K562 (cell line): ENCODE measurements around the gene WWTR1. TPM values are rescaled to one million over a fixed set of nuclear protein-coding genes. Genes with fewer than 3 reads are reported as not detected.

Experiments used
- SRF ChIP-seq, 2 experiments: fragments of 250-450, 450-650 bp in 1 of 2; sonication (Bioruptor Pico) in 1 of 2; sonication (generic) in 1 of 2; formaldehyde crosslinking; IDR thresholded peaks; 2 replicates each; pipeline versions ENCODE4 v1.5.0 to v1.5.1; 2020 to 2022; ENCODE audit warnings: mild to moderate bottlenecking in 1 of 2, missing genetic modification reagents in 1 of 2
- ZBTB40 ChIP-seq, 2 experiments: fragments of 450-650 bp in 1 of 2; sonication (generic) in 1 of 2; formaldehyde crosslinking in 1 of 2; IDR thresholded peaks; 2 replicates each; pipeline versions ENCODE4 v1.7.1 to v1.9.0; 2016 to 2022; ENCODE audit warnings: inconsistent platforms in 1 of 2, mild to moderate bottlenecking in 1 of 2, missing genetic modification reagents in 1 of 2
- polyA plus RNA-seq, 8 experiments: library from polyadenylated mRNA; depleted of rRNA in 4 of 8; stranded (reverse) in 5 of 8; unstranded in 3 of 8; fragments of >200 nt; fragmentation: Nextera tagmentation in 2 of 8; fragmentation: Illumina TruSeq in 1 of 8; extraction: Ambion mirVana in 2 of 8; extraction: Trizol in 1 of 8; gene quantifications; 2 replicates each; pipeline versions ENCODE4 v1.2.1 to v1.2.3, GENCODE V29; 2011 to 2014; ENCODE audit warnings: inconsistent platforms in 1 of 8, missing spikeins in 1 of 8
- total RNA-seq, 7 experiments: library from RNA; depleted of rRNA in 6 of 7; stranded (reverse); fragments of >200 nt in 6 of 7; fragmentation: Illumina TruSeq in 2 of 7; extraction: Trizol in 2 of 7; gene quantifications; 2 replicates each; pipeline versions ENCODE4 v1.2.1 to v1.2.3, GENCODE V29; 2011 to 2021; ENCODE audit warnings: low replicate concordance in 1 of 7

Gene WWTR1
- total and polyA plus RNA-seq, 9 of the 15 experiments (the other 6 are each of a cell fraction or from before 2014, with no cell fraction given), result 0.04 to 1.5 (median 0.60) TPM

GRCh38 chr3:149571381-149571780 lies 86.4 kb downstream of the WWTR1 start (continued):
- no peak for TF ChIP-seq ZBTB40 (IDR thresholded peaks at IDR 0.05)
- TF ChIP-seq ZBTB40 (CRISPR knock-in tag; IDR thresholded peaks at IDR 0.05), result no peak
- TF ChIP-seq SRF (CRISPR knock-in tag; IDR thresholded peaks at IDR 0.05), result no peak
- TF ChIP-seq, all 486 proteins: peak for 0
